ENCODE measurements around the gene SPCS1. TPM values are rescaled to one million over a fixed set of nuclear protein-coding genes. Genes with fewer than 3 reads are reported as not detected.

Gene SPCS1
- total RNA-seq, 1 donor, result 67.0 TPM

DNA sequence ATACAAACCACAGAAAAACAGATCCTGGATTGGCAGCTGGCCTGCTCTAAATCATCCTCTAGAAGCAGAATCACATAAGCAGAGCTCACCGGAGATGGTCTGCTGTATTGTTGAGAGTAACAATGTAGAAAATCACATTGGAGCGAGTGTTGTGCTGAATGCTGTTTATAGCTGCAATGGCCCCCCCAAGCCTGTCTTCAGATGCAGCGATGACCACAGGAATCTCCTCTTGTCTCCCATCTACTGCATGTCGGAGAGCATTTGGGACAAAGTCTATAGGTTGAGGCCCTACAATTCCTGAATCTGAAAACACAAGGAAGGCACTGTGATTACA, 8.3 kb upstream of the SPCS1 start:
- Histone ChIP-seq H4K20me1 (ENCODE audit: insufficient read depth, low read length) (peaks cover 9% of the 10 kb centered on the region), H3K4me1 (ENCODE audit: insufficient read depth, low read length) (peaks cover 2% of the 10 kb centered on the region), H3K4me3 (ENCODE audit: insufficient read depth, low read length) (no peak overlapping the region), H3K79me2 (ENCODE audit: insufficient read depth, low read length) (peaks cover 48% of the 10 kb centered on the region), H3K36me3 (ENCODE audit: insufficient read depth, low read length) (peaks cover 68% of the 10 kb centered on the region), H3K9me3 (ENCODE audit: low read depth, low read length) (no peaks in the 10 kb centered on the region), H3K4me2 (ENCODE audit: insufficient read depth, low read length) (no peak overlapping the region), H3K27me3 (ENCODE audit: insufficient read depth, low read length) (no peaks in the 10 kb centered on the region), H3K27ac (ENCODE audit: low read depth, low read length) (no peak overlapping the region), H2AFZ (ENCODE audit: low read length) (no peak overlapping the region)
- DNase-seq (ENCODE audit: insufficient read length, low spot score, missing footprints), result no peak
- TF ChIP-seq, protein P1, sequence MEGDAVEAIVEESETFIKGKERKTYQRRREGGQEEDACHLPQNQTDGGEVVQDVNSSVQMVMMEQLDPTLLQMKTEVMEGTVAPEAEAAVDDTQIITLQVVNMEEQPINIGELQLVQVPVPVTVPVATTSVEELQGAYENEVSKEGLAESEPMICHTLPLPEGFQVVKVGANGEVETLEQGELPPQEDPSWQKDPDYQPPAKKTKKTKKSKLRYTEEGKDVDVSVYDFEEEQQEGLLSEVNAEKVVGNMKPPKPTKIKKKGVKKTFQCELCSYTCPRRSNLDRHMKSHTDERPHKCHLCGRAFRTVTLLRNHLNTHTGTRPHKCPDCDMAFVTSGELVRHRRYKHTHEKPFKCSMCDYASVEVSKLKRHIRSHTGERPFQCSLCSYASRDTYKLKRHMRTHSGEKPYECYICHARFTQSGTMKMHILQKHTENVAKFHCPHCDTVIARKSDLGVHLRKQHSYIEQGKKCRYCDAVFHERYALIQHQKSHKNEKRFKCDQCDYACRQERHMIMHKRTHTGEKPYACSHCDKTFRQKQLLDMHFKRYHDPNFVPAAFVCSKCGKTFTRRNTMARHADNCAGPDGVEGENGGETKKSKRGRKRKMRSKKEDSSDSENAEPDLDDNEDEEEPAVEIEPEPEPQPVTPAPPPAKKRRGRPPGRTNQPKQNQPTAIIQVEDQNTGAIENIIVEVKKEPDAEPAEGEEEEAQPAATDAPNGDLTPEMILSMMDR (IDR thresholded peaks at IDR 0.05; ENCODE audit: extremely low read depth, low read depth, low read length), result no peak

GRCh38 chr3:52703341-52703740, 2.6 kb upstream of the SPCS1 start:
- TF ChIP-seq, protein P1 (IDR thresholded peaks at IDR 0.05; ENCODE audit: extremely low read depth, low read depth, low read length), result no peak
- Histone ChIP-seq H3K4me2 (ENCODE audit: insufficient read depth, low read length) (peak overlapping the region; percentile 100), H4K20me1 (ENCODE audit: insufficient read depth, low read length) (peaks cover 5% of the 10 kb centered on the region), H3K9me3 (ENCODE audit: low read depth, low read length) (no peaks in the 10 kb centered on the region), H3K27me3 (ENCODE audit: insufficient read depth, low read length) (no peaks in the 10 kb centered on the region), H3K79me2 (ENCODE audit: insufficient read depth, low read length) (peaks cover 93% of the 10 kb centered on the region), H3K27ac (ENCODE audit: low read depth, low read length) (peak overlapping the region; percentile 30), H3K4me1 (ENCODE audit: insufficient read depth, low read length) (peaks cover 23% of the 10 kb centered on the region), H3K36me3 (ENCODE audit: insufficient read depth, low read length) (peaks cover 21% of the 10 kb centered on the region), H2AFZ (ENCODE audit: low read length) (peak overlapping the region; percentile 8), H3K4me3 (ENCODE audit: insufficient read depth, low read length) (peak overlapping the region; percentile 90)
- DNase-seq (ENCODE audit: insufficient read length, low spot score, missing footprints), result no peak

DNA sequence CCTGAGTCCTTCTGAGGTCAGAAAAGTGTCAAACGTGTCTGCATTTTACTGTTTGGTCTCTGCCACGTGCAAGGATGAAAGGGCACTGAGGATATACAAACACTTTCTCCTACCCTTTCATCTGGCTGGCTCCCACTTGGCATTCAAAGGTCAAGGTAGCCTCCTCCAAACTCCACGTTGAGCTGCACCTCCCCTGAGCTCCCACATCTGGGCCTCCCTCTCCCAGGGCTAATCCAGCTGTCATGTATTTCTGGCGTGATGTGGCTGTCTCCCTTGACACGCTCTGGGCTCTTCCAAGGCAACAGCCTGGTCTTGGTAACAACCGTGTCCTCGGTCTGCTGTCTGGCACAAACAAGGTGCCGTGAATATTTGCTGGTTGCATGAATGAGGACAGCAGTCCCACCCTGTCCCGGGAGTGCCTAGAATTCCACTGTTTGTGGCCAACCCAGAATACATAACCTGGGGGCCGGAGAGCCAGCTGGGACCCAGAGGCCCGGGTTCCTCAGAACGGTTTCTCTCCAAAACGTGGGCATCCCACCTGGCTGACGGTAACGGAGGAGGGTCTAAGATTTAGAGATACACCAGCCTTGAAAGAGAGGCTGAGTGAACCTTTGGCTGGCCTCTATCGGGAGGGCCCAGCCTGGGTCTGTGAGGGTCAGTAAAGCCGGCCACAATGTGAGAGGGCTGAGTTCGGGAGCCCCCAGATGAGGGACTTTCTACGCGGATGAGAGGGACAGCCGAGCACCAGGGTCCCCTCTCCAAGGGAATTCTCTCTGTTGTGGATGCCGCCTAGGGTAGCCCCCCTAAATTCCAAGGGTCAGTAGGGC, 1.1 kb upstream of the SPCS1 start:
- Histone ChIP-seq H3K79me2 (ENCODE audit: insufficient read depth, low read length) (peaks cover 79% of the 10 kb centered on the region), H3K36me3 (ENCODE audit: insufficient read depth, low read length) (peaks cover 20% of the 10 kb centered on the region), H3K9me3 (ENCODE audit: low read depth, low read length) (no peaks in the 10 kb centered on the region), H3K4me2 (ENCODE audit: insufficient read depth, low read length) (peak overlapping the region; percentile 100), H3K27ac (ENCODE audit: low read depth, low read length) (peak overlapping the region; percentile 90), H4K20me1 (ENCODE audit: insufficient read depth, low read length) (peaks cover 3% of the 10 kb centered on the region), H3K27me3 (ENCODE audit: insufficient read depth, low read length) (no peaks in the 10 kb centered on the region), H3K4me3 (ENCODE audit: insufficient read depth, low read length) (peak overlapping the region; percentile 90), H3K4me1 (ENCODE audit: insufficient read depth, low read length) (peaks cover 23% of the 10 kb centered on the region), H2AFZ (ENCODE audit: low read length) (peak overlapping the region; percentile 95)
- DNase-seq (ENCODE audit: insufficient read length, low spot score, missing footprints), result peak; percentile 83
- TF ChIP-seq, protein P1 (IDR thresholded peaks at IDR 0.05; ENCODE audit: extremely low read depth, low read depth, low read length), result no peak

GRCh38 chr3:52705438-52705687, 543 bp upstream of the SPCS1 start:
- no peaks in the 10 kb centered on the region for H3K27me3 ChIP-seq (ENCODE audit: insufficient read depth, low read length)
- peaks cover 74% of the 10 kb centered on the region for H3K79me2 ChIP-seq (ENCODE audit: insufficient read depth, low read length)
- no peaks in the 10 kb centered on the region for H3K9me3 ChIP-seq (ENCODE audit: low read depth, low read length)
- peak overlapping the region; percentile 90 for H3K4me3 ChIP-seq (ENCODE audit: insufficient read depth, low read length)
- no peak for DNase-seq (ENCODE audit: insufficient read length, low spot score, missing footprints)
- peak overlapping the region; percentile 100 for H3K4me2 ChIP-seq (ENCODE audit: insufficient read depth, low read length)
- peaks cover 2% of the 10 kb centered on the region for H4K20me1 ChIP-seq (ENCODE audit: insufficient read depth, low read length)
- peaks cover 23% of the 10 kb centered on the region for H3K4me1 ChIP-seq (ENCODE audit: insufficient read depth, low read length)
- TF ChIP-seq, protein P1 (IDR thresholded peaks at IDR 0.05; ENCODE audit: extremely low read depth, low read depth, low read length), result no peak
- peak overlapping the region; percentile 90 for H3K27ac ChIP-seq (ENCODE audit: low read depth, low read length)
- peaks cover 16% of the 10 kb centered on the region for H3K36me3 ChIP-seq (ENCODE audit: insufficient read depth, low read length)
- peak overlapping the region; percentile 95 for H2AFZ ChIP-seq (ENCODE audit: low read length)

Data from osteoblast (primary cell).